HEK293 (cell line): ENCODE data around the gene MESD.

Source experiments
- ZNF302 ChIP-seq: fragments of 450-650 bp; formaldehyde crosslinking; IDR thresholded peaks from 2 replicates; pipeline ENCODE4 v1.5.1; 2016; ENCODE audit warnings: missing biosample characterization, missing genetic modification characterization, low read depth
- TF ChIP-seq, protein P1 (sequence below): fragments of 450-650 bp; formaldehyde crosslinking; IDR thresholded peaks from 2 replicates; pipeline ENCODE4 v1.5.1; 2017; ENCODE audit warnings: missing biosample characterization, missing genetic modification characterization
- TF ChIP-seq, protein P2 (sequence below): fragments of 450-650 bp; formaldehyde crosslinking; IDR thresholded peaks from 2 replicates; pipeline ENCODE4 v1.5.1; 2016; ENCODE audit warnings: missing biosample characterization, missing genetic modification characterization

DNA sequence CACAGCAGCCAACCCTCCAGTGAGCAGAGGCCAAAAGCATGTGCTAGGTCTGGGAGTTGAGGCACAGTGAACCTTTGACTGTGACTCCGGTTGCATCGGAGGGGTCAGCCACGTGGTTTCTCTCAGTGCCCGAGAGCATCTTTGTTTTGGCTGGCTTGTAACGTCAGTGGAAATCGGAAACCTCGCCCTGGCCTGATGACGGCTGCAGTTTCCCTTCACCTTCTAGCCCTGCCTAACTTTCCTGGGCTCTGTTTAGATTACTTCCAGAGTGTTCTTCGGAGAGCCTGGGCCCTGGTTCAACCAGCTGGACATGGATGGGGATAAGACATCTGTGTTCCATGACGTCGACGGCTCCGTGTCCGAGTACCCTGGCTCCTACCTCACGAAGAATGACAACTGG, 56.6 kb downstream of the MESD start:
- TF ChIP-seq, protein P1, sequence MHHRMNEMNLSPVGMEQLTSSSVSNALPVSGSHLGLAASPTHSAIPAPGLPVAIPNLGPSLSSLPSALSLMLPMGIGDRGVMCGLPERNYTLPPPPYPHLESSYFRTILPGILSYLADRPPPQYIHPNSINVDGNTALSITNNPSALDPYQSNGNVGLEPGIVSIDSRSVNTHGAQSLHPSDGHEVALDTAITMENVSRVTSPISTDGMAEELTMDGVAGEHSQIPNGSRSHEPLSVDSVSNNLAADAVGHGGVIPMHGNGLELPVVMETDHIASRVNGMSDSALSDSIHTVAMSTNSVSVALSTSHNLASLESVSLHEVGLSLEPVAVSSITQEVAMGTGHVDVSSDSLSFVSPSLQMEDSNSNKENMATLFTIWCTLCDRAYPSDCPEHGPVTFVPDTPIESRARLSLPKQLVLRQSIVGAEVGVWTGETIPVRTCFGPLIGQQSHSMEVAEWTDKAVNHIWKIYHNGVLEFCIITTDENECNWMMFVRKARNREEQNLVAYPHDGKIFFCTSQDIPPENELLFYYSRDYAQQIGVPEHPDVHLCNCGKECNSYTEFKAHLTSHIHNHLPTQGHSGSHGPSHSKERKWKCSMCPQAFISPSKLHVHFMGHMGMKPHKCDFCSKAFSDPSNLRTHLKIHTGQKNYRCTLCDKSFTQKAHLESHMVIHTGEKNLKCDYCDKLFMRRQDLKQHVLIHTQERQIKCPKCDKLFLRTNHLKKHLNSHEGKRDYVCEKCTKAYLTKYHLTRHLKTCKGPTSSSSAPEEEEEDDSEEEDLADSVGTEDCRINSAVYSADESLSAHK: no peak
- TF ChIP-seq, protein P2, sequence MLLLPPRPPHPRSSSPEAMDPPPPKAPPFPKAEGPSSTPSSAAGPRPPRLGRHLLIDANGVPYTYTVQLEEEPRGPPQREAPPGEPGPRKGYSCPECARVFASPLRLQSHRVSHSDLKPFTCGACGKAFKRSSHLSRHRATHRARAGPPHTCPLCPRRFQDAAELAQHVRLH (tag by site-specific recombination): no peak
- no peak for TF ChIP-seq ZNF302 (tag by site-specific recombination)
